B cell (primary cell): ENCODE results near the gene METTL9. TPM values are rescaled to one million over a fixed set of nuclear protein-coding genes. Genes with fewer than 3 reads are reported as not detected.
"Not testable (repeated sequence)": the region's sequence is repeated elsewhere in the genome, so short reads cannot be mapped to it uniquely, and the experiment has no call there.

ENCODE experiments used
- ATAC-seq: fragments of 200-7000 bp; cut with Tn5 transposase; one replicate; pipeline ENCODE4 v1.10.0; 2021; ENCODE audit warnings: low read depth, mild to moderate bottlenecking, moderate number of reproducible peaks, moderate library complexity
- CTCF ChIA-PET: fragments of 350-600 bp; sonication (Branson Sonifier 250); formaldehyde crosslinking; loops from one replicate; lab custom pipeline; 2021; ENCODE audit warnings: antibody characterized with exemption, inconsistent platforms; lab: Charles Lee
- POLR2A ChIA-PET: fragments of 350-600 bp; sonication (Branson Sonifier 250); formaldehyde crosslinking; loops from one replicate; lab custom pipeline; 2021; ENCODE audit warnings: antibody characterized with exemption; lab: Charles Lee
- DNase-seq: peaks from one replicate; pipeline ENCODE4 v3.0.0; 2013
- H2AFZ ChIP-seq: 2 replicates; pipeline ENCODE4 v1.6.1; 2012; ENCODE audit warnings: mild to moderate bottlenecking, low read depth, low read length; ENCODE audit not compliant: insufficient read depth, poor library complexity, severe bottlenecking
- H3K27ac ChIP-seq, 2 donors: 1 replicate in 1 of 2; 2 replicates in 1 of 2; pipeline ENCODE4 v1.5.1; 2012 to 2013; ENCODE audit warnings: low read length in 2 of 2, mild to moderate bottlenecking in 2 of 2, moderate library complexity in 1 of 2
- H3K27me3 ChIP-seq, 4 experiments: fragments of 200-600 bp in 1 of 4; sonication (generic) in 1 of 4; replicated peaks in 1 of 4; 1 replicate in 2 of 4; 2 replicates in 2 of 4; pipeline versions ENCODE4 v1.6.1 to v1.7.0; 2013 to 2016; ENCODE audit warnings: low read length in 3 of 4, mild to moderate bottlenecking in 2 of 4, mixed read lengths in 1 of 4, moderate library complexity in 1 of 4; ENCODE audit not compliant: insufficient read depth in 4 of 4, control insufficient read depth in 3 of 4; ENCODE audit errors: control extremely low read depth in 1 of 4
- H3K36me3 ChIP-seq, 2 experiments: replicated peaks in 1 of 2; 1 replicate in 1 of 2; 2 replicates in 1 of 2; pipeline versions ENCODE4 v1.6.1 to v1.7.1; 2013; ENCODE audit warnings: low read length in 1 of 2; ENCODE audit not compliant: insufficient read depth in 2 of 2, control insufficient read depth in 1 of 2; ENCODE audit errors: control extremely low read depth in 1 of 2, extremely low read depth in 1 of 2
- H3K4me1 ChIP-seq, 2 donors: fragments of 200-600 bp in 1 of 2; sonication (generic) in 1 of 2; 1 replicate in 1 of 2; 2 replicates in 1 of 2; pipeline versions ENCODE4 v1.5.1 to v1.6.1; 2013 to 2017; ENCODE audit warnings: low read length in 2 of 2; ENCODE audit not compliant: control insufficient read depth in 2 of 2, insufficient read depth in 2 of 2
- H3K4me2 ChIP-seq: replicated peaks from 2 replicates; pipeline ENCODE3; 2012; ENCODE audit warnings: mild to moderate bottlenecking, low read depth, low read length; ENCODE audit not compliant: poor library complexity, severe bottlenecking
- H3K4me3 ChIP-seq, 5 experiments: fragments of 200-600 bp in 1 of 5; sonication (generic) in 1 of 5; 1 replicate in 3 of 5; 2 replicates in 2 of 5; pipeline versions ENCODE4 v1.5.1 to v1.7.0; 2011 to 2016; ENCODE audit warnings: low read length in 4 of 5, mild to moderate bottlenecking in 4 of 5, low read depth in 2 of 5, control low read depth in 1 of 5, moderate library complexity in 1 of 5; ENCODE audit not compliant: insufficient read depth in 1 of 5; ENCODE audit errors: control extremely low read depth in 1 of 5, extremely low read depth in 1 of 5
- H3K79me2 ChIP-seq: fragments of 200-600 bp; sonication (generic); one replicate; pipeline ENCODE4 v1.6.0; 2016; ENCODE audit warnings: low read length; ENCODE audit not compliant: control insufficient read depth, insufficient read depth
- H3K9ac ChIP-seq: fragments of 200-600 bp; sonication (generic); 2 replicates; pipeline ENCODE4 v1.6.1; 2017; ENCODE audit warnings: mild to moderate bottlenecking, low read length, moderate library complexity
- H3K9me3 ChIP-seq, 3 donors: one replicate each; pipeline versions ENCODE4 v1.6.1 to v1.7.1; 2013; ENCODE audit warnings: low read length in 2 of 3; ENCODE audit not compliant: control insufficient read depth in 2 of 3, insufficient read depth in 1 of 3; ENCODE audit errors: control extremely low read depth in 1 of 3
- H4K20me1 ChIP-seq: 2 replicates; pipeline ENCODE4 v1.6.0; 2012; ENCODE audit warnings: mild to moderate bottlenecking, low read length; ENCODE audit not compliant: insufficient read depth, control insufficient read depth, poor library complexity, severe bottlenecking
- H3K27ac Mint-ChIP-seq: one replicate; pipeline ENCODE4 v1.8.0; 2021; ENCODE audit warnings: mixed read lengths
- H3K27me3 Mint-ChIP-seq: one replicate; pipeline ENCODE4 v1.8.0; 2021; ENCODE audit warnings: mixed read lengths
- H3K4me1 Mint-ChIP-seq: one replicate; pipeline ENCODE4 v1.8.0; 2021; ENCODE audit warnings: mixed read lengths
- H3K4me3 Mint-ChIP-seq: one replicate; pipeline ENCODE4 v1.8.0; 2021; ENCODE audit warnings: mixed read lengths
- H3K9me3 Mint-ChIP-seq: one replicate; pipeline ENCODE4 v1.8.0; 2022; ENCODE audit warnings: mixed read lengths; ENCODE audit not compliant: insufficient read depth
- CTCF ChIP-seq: fragments of 200-600 bp; IDR thresholded peaks from one replicate; pipeline ENCODE4 v1.8.0; 2022; ENCODE audit warnings: antibody characterized with exemption, mild to moderate bottlenecking
- EZH2 ChIP-seq: IDR thresholded peaks from 2 replicates; pipeline ENCODE4 v1.6.1; 2012; ENCODE audit warnings: borderline replicate concordance, low read depth, mild to moderate bottlenecking, moderate library complexity, low read length; ENCODE audit not compliant: insufficient read depth, poor library complexity, severe bottlenecking
- WGBS: methylation state at CpG from one replicate; pipeline ENCODE4 v1.1.5; 2013; ENCODE audit warnings: missing lambda C conversion rate; ENCODE audit not compliant: insufficient coverage; 5-methylcytosine and 5-hydroxymethylcytosine counted together
- intact Hi-C: fragments of 100-400 bp; cut with micrococcal nuclease; formaldehyde crosslinking; loops from one replicate; pipeline ENCODE4 v1.10.0; 2022
- polyA plus RNA-seq: library from polyadenylated mRNA; depleted of rRNA; stranded (reverse); fragments of >200 nt; gene quantifications from 2 replicates; pipeline ENCODE4 v1.2.3, GENCODE V29; 2012
- total RNA-seq, 2 donors: library from RNA; stranded (reverse); fragments of 120-200 nt in 1 of 2; gene quantifications; 1 replicate in 1 of 2; 2 replicates in 1 of 2; pipeline versions ENCODE4 v1.2.3 to v1.2.4, GENCODE V29; 2013 to 2022

The METTL9 gene
- total and polyA plus RNA-seq, 2 donors (not counting 1 experiment from before 2014, with no cell fraction given), result 34.0 to 57.7 TPM

GRCh38 chr16:21680714-21681113 lies 81.3 kb downstream of the METTL9 start:
- H3K27ac ChIP-seq, POLR2A ChIA-PET, H3K4me1 Mint-ChIP-seq, H3K36me3 ChIP-seq, DNase-seq, H2AFZ ChIP-seq, H3K27ac Mint-ChIP-seq, H3K79me2 ChIP-seq, CTCF ChIA-PET, H3K9me3 ChIP-seq, H3K4me3 ChIP-seq, H3K9ac ChIP-seq, H3K4me2 ChIP-seq, H3K4me1 ChIP-seq, H4K20me1 ChIP-seq, ATAC-seq, H3K4me3 Mint-ChIP-seq, H3K9me3 Mint-ChIP-seq, intact Hi-C loops: not testable (repeated sequence)
- peaks cover 0 to 12% (median 4%) of the 10 kb centered on the region in 4 experiments for H3K27me3 ChIP-seq
- H3K27me3 Mint-ChIP-seq, result peaks cover 15% of the 10 kb centered on the region
- WGBS, result 89% methylated on average over 3 of the region's 5 CpGs

GRCh38 chr16:21683184-21683583 lies 83.8 kb downstream of the METTL9 start:
- intact Hi-C loops, result no loop called here
- Histone ChIP-seq H3K36me3 (no peaks in the 10 kb centered on the region), H3K9me3 (no peaks in the 10 kb centered on the region), H3K79me2 (no peaks in the 10 kb centered on the region), H3K27me3 (peaks cover 0 to 12% (median 4%) of the 10 kb centered on the region in 4 experiments), H2AFZ (no peak overlapping the region), H3K9ac (no peak overlapping the region), H3K4me3 (no peak overlapping the region), H4K20me1 (no peaks in the 10 kb centered on the region), H3K4me1 (peaks cover 0 to 5% of the 10 kb centered on the region in 2 donors), H3K27ac (no peak overlapping the region), H3K4me2 (no peak overlapping the region)
- no peak for TF ChIP-seq EZH2
- no peak for TF ChIP-seq CTCF
- no peaks in the 10 kb centered on the region for H3K9me3 Mint-ChIP-seq
- no peak for DNase-seq
- POLR2A ChIA-PET, result no interaction called here
- no peaks in the 10 kb centered on the region for H3K4me1 Mint-ChIP-seq
- ATAC-seq, result no peak
- CTCF ChIA-PET, result interaction anchor here (0.8 to 1.7 kb wide), 3 partner anchors 12 to 91 kb away, joined by 3 to 6 read pairs (median 5); no protein-coding TSS in a partner anchor
- WGBS, result 100% methylated on average over 1 of the region's 3 CpGs
- peaks cover 11% of the 10 kb centered on the region for H3K27me3 Mint-ChIP-seq
- no peak overlapping the region for H3K4me3 Mint-ChIP-seq
- no peak overlapping the region for H3K27ac Mint-ChIP-seq
